Stimulated activated CD8-positive, alpha-beta memory T cell treated with anti-CD3 and anti-CD28 coated beads, Interleukin-2, amount 100 ng/mL, for 48 hours (primary cell): ENCODE results near the gene PDE11A.
A peak's percentile ranks its signal among the peaks of the same experiment; 100 is the strongest.

Experiments
- DNase-seq, 2 donors: peaks; one replicate each; pipeline ENCODE4 v3.0.0-alpha.2; 2020; ENCODE audit warnings: low read depth in 2 of 2

The PDE11A gene

DNA sequence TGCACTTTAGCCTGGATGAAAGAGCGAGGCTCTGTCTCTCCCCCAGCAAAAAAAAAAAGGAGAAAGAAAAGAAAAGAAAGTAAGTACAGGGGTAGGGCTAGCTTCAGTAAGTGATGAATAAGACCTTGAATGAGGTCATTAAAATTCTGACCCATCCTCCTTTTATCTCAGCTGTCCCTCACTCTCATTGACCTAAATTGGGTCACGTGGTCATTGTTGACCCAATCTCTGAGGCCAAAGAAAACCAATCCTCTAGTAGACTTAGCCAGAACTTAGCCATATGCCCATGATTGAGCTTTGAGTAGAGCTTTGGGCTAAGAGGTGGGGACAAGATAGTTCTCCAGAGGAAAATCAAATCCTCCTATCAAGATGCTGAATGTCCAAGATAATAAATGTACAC, 149.3 kb downstream of the PDE11A start:
- no peak for DNase-seq

DNA sequence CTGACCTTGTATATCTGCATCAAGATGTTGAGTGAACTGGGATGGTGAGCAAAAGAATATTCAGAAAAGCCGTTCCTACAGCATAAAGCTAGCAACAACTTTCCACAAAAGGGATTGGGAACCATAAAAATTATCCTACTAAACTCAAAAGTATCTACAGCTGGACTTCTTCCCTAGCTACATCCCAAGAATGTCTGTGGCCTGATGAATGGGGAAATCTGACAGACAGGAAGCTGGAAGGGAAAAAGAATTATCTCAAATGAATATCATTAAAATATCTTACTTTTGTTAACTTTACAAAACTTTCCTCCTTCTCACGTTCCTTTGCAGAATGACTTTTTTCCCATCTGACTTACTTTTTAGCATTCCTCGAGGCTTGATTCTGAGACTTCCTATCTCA, 150.9 kb downstream of the PDE11A start:
- DNase-seq: no peak

GRCh38 chr2:177917169-177917568, 155.4 kb downstream of the PDE11A start:
- DNase-seq: no peak

GRCh38 chr2:177916342-177916741, 156.2 kb downstream of the PDE11A start:
- DNase-seq: no peak

- DNase-seq: no peak
Observed at GRCh38 chr2:177914247-177914646, 158.3 kb downstream of the PDE11A start.

DNA sequence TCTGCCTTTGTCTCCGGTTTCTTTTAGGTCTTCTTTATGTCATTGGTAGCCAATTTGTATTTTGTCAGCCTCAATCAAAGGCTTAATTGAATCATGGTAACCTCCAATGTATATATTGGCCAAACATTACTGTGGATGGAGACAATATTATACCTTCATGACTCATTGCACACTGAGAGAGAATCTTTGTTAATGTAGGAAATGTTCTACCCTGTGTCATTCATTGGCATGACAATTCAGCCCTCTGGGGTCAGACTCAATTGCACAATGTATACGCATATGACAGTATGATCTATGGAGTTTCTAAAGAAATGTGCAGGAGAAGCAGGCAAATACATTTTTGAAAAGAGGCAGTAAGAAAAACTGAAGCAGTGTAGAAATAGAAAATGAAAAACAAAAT, 162.6 kb downstream of the PDE11A start:
- no peak for DNase-seq

GRCh38 chr2:177908824-177909223, 163.8 kb downstream of the PDE11A start:
- DNase-seq: no peak

DNA sequence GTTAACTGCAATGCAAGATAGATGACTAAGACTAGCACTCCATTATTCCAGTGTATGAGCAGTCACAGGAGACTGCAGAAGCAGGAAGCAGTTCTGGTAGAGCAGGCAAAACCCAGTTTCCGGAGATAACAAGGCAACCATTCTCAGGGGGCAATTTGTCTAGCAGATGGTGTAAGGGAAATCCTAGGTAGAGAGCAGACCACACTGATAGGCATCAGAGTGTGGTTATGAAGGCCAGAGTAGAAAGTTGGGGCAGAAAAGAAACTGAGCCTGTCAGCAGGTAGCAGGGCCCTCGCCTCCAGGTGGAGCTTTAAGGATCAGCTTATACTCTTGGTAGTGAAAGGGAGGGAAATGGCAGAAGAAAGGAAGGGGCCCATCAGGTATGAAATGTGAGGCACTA, 164.4 kb downstream of the PDE11A start:
- no peak for DNase-seq

DNA sequence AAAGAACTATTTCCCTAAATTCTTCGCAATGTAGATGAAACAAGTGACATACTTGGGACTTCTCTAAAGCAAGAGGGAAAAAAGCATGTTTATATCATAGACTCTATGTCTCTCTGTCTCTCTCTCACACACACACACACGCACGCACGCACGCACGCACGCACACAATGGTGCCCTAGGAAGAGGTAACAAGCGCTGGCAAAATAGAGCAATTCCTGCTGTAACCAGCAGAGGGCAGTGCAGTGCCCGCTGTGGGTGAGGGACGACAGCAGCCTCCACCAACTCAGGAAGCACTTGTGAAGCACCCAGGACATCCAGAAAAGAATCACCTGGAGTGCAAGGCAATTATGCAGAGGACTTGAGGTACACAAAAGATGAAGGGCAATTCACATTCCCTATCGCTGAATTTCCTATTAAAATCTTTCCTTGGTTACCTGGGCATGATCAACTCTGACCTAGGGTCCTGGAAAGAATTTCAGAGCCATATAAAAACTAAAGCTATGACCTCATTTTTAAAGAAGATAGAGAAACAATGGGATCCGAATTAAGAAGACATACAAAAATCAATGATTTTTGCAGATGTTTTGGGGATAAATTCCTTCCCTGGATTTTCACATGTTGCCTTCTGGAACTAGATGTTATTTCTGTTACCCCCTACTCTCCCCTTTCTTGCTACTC, 166.4 kb downstream of the PDE11A start:
- peak; percentile 52 to 59 for DNase-seq

DNA sequence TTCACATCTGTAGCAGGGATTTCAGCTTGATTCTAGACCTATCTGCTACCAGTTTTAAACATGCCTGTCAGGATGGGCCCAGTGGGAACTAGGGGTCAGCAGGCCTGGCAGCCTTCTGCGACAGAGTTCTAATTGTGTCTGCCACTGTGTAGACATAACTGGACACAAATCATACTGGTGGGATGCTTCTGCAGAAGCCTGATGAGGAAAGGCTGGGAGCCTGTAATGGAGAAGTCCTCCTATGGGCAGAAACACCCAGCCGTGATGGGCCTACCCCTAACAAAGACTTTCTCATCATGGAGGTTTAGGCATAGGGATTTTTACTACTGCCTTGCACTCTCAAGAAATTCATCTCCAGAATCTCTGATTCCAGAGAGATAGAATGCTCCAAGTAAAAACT, 166.9 kb downstream of the PDE11A start:
- no peak for DNase-seq

DNA sequence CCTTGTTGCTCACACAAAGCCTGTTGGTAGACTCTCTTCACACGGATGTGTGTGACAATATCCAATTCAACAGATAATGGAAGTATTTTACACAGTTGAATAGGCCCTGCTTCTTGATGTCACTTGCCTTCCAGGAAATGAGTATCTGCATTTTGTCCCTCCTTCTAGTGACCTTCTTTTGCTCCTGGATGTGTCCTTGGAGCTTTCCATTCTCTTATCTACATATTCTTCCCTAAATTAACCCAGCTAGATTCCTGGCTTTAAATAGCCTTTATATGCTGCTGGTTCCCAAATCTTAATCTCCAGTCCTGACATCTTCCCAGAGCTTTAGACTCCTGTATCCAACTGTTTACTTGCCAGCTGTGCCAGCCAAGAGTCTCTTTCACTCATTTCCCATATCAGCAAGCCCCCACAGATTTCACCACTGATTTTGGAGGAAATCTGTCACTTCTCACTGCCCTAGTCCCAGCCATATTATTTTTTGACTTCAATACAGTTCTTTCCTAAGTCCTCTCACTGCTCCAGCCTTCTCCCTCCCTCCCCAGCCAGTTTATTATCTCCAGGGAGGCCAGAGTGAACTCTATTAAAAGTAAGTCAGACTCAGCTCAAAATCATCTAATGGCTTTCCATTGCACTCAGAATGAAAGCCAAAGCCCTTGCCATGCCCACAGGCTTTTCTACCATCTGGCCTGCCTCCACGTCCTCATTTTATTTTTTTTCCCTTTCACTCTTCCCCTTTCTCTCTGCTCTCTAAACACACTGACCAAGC, 170.0 kb downstream of the PDE11A start:
- no peak for DNase-seq

DNA sequence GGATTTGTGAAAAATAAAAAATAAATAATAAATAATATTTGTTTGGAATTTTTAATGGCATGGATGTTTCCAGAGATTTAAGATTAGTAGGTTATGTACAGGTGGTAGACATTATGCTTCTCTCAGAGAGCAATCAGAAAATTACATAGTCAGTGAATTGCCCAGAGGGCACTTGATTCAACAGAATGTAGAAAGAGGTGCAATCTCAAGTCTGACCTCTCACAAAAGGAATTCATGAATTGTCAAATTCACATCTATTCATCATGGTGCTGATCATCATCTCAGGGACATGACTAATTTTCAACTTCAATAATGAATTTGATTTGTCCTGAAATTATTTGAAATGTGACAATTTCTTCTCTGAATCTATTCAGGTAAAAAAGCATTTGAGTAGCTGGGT, 172.5 kb downstream of the PDE11A start:
- DNase-seq: no peak

DNA sequence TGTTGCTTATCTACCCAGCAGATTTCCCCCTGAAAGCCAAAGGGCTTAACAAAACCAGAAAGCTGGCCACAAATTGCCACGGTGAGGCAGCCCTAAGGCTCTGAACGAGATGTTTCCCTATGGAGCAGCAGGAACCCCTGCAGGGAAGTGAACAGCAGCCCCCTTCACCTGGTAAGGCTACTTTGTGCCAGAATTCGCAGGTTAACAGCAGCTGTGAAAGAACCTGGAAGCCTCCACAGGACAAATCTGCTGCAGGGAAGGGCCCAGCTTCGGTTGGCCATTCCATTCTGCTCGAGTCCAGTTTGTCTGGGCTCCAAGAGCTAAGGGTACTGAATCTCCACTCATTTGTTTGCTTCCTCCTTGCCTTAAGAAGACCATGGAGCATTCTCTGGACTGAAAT, 175.3 kb downstream of the PDE11A start:
- no peak for DNase-seq

- no peak for DNase-seq
Observed at GRCh38 chr2:177896587-177896986, 176.0 kb downstream of the PDE11A start.

DNA sequence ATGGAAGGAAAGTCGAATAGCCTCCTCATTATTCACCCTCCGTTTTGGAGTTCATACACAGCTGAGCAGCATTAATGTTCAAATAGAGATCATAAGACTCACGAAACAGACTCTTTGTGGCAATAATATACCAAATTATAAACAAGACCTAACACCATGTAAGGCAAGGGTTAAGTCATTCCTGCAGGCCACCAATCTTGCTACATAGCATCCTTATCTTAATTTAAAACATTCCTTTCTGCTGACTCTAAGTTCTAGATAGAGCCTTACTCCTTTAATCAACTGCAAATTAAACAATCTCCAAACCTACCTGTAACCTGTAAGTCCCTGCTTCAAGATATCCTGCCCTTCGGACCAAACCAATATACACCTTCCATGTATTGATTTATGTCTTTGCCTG, 178.0 kb downstream of the PDE11A start:
- DNase-seq: no peak

GRCh38 chr2:177893880-177894279, 178.7 kb downstream of the PDE11A start:
- DNase-seq: no peak

- no peak for DNase-seq
Observed at GRCh38 chr2:177891533-177891932, 181.0 kb downstream of the PDE11A start.

DNA sequence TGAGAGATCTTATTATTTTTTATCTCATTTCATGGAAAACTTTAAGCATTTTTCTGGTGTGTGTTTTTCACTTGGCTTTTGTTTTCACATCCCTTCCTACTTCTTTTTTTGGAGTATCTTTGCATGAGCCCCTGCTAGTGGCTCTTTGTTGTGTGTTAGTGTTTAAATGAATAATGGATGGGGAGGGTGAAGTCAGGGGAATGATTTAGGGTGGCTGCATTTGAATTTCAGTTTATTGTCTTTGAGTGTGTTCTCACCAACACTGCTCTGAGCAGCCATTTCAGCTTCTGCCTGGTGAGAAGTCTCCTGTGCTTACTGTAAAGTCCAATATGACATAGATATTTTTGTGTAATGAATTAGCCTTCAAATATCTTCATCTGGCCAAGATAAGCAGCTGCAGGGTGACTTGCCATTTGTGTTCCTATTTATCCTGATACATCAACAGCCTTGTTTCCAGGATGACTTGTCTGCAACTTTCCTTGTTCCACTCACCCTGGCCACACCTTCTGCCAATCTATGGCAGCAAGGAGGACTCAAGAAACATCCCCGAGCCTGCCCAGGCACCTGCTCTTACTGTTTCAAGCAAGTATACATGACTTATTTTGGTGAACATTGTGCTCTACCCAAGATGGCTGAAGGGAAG, 182.6 kb downstream of the PDE11A start:
- no peak for DNase-seq

DNA sequence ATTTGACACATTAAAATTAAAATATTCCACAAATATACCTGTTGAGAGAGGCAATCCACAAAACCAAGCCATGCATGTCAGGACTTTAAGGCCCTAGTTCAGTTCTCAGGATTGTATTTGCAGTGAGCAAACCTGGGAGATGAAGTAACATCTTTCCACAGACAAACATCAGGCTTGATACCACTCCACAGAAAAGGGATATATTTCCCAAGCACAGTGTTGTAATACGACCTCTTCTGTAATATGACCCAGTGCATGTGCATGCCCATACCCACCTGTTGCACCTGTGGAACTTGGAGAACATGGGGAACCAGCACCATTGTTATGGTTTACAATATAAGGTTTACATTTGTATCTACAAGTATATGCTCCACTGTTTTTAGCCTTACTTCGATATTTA, 184.0 kb downstream of the PDE11A start:
- DNase-seq: no peak

DNA sequence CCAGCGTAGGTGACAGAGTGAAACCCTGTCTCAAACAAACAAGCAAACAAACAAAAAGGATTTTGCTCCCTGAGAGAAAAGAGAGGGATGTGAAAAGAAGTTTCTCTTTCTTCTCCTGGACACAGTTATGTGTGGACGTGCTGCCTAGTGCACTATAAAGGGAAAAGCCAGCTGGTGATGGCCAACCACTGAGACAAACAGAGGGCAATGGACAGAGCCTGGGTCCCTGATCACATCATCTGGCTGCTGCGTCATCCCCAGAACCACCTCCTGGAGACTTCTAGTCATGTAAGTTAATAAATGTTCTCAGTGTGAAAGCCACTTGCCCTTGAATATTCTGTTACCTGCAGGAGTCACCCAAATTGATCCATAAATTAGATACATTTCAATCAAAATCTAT, 184.9 kb downstream of the PDE11A start:
- no peak for DNase-seq

- no peak for DNase-seq
Observed at GRCh38 chr2:177886824-177887223, 185.8 kb downstream of the PDE11A start.

DNA sequence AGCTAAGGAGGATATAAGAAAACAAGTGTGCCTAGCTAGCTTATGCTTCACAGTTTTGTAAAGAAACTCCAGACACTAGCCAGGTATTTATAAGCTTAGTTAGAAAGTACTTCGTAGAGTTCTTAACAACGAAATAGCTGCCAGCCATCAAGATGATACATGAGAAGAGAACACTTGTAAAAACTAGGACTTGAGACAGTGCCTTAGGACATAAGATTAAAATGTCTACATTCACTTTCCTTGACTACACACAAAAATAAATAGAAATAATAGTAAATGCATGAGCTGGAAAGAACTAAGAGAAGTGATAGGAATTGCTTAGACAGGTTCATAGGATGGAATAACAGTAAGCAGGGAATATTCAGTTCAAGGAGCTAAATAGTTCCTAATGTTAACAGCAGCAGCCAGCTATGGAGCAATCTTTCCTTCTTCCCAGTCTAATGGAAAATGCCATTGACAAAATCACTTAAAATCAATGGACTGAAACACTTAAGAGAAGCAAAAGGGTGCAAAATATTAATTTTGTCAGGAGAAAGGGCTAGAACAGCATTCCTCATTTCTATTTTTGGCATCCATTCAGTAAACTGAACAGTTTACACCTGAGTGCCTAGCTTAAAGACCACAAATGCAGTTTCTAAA, 186.6 kb downstream of the PDE11A start:
- no peak for DNase-seq

DNA sequence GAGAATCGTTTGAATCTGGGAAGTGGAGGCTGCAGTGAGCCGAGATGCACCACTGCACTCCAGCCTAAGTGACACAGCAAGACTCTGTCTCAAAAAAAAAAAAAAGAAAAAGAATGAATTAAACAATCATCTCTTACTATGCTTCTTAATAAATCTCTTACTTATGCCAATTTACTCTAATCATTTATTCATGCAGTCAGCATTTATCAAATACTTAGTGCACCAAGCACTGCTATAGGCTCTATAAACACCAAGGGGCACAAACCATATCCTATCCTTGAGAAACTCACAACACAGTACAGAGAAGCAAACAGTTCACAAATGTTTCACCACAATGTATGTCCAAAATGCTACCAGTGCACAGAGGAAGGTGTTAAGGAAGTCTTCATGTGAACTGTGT, 189.4 kb downstream of the PDE11A start:
- DNase-seq: no peak
